ENCODE results near the gene PPIL1.

Gene PPIL1

DNA sequence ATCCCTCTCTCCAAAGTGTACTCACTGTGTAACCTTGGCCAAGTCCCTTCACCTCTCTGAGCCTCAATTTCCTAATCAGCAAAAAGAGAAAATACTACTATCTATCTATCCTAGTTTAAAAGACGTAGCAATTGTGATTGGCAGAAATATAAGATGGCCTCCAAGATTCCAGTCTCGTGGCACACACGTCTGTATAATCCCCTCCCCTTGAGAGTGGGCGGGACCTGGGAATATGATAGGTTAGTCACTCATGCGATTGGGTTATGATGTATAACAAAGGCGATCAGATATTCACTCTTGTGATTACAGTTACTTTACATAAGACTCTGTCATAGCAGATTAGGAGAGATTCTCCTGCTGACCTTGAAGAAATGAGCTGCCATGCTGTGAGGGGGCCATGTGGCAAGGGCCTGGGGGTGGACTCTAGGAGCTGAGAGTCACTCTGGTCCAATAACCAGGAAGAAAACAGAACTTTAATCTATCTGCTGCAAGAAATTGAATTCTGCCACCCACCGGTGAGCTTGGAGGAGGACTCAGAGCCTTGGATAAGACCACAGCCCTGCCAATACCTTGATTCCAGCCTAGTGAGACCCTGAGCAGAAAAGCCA is 41.3 kb downstream of the PPIL1 start:
- no peak for DNase-seq

DNA sequence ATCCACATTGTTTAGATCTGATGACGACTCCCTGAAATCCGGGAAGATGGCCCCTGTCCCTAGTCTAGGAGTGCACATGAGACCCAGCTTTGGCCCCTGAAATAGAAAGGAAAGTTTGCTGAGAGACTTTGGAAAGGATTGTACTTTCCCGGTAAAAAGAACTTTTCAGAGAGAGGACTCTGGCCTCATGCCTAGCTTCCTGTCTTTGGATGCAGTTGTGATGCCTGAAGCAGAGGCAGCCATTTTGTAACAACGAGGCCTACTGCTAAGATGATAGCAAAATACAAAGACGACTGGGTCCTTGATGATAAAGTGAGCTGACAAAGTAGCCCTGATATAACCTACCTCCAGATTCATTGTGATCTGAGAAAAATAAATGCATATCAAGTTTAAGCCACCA is 42.3 kb downstream of the PPIL1 start:
- no peak for DNase-seq

DNA sequence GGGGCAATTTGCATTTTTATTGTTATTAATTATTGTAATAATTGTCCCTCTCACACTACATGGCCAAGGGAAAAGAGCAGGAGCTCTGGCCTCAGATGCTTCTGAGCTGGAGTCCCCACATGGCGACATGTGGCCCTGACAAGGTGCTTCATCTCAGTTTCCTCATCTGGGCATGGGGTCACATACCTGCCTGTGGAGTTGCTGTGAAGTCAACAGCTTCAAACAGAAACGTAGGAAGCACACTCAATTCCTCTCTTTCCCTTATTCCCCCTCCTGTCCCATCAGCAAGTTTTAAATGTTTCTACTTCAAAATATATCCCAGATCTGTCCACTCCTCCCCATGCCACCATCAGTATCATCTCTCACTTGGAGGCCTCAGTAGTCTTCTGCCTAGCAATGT is 44.0 kb downstream of the PPIL1 start:
- no peak for DNase-seq

DNA sequence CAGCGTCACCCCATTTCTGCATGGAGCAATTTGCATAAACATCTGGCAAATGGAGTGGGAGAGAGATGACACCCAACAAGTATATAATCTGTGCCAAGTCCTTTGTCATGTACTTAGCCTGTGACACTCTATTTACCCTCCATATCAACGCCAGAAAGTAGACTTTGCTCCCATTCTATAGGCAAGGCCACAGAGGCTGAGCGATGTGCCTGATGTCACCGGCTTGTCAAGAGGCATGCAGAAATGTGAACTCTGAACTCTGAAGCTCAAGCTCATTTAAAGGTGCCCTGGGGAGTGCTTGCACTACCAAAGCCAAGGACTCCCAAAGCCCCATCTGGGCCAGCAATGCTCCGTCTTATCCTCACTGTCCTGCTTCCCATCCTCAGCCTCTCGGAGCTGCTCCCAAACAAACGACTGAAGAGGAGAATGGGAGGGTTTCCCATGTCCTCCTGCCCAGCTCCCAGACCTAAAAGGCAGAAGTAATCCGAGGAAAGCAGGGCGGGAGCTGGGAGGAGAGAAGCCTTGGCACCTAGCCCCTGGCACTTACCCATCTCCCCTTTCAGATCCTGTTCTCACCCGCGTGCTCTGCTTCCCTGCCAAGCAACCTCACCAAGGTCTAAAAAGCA is 44.6 kb downstream of the PPIL1 start:
- DNase-seq: no peak

DNA sequence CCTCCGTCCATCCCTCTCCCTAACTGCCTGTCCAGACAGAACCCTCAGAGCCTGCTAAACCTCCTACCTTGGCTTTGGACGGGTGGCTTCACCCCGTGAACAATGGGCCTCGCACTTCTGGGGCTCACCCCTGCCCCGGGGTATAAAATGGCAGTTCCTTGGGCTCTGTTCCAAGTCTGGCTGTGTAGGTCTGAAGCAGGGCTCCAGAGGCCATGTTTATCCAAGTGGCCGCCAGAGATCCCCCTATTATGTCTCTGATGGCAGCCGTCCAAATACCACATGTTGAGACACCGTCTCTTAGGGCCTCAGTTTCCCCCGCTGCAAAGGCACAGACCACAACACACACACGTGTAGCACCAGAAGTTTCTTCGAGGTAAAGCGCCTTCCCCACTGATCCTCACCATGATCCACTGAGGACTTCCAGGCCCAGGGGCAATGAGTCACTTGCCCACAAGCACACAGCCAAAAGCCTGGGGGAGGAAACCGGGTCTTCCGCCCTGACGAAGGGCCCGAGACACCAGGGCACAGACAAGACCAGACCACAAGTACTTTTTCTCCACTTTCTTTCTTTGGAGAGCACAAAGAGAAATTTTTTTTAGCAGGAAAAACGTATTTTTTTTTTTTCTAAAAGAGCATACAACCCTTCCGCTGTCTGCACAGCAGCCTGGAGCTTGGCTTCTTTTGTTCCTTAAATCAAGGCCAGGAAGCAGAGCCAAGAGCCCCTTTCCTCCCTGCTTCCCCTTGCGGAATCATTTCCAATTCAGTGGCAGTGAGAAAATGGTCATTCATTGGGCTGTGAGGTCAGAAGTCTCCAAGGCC is 47.1 kb downstream of the PPIL1 start:
- peak; percentile 16 for DNase-seq

DNA sequence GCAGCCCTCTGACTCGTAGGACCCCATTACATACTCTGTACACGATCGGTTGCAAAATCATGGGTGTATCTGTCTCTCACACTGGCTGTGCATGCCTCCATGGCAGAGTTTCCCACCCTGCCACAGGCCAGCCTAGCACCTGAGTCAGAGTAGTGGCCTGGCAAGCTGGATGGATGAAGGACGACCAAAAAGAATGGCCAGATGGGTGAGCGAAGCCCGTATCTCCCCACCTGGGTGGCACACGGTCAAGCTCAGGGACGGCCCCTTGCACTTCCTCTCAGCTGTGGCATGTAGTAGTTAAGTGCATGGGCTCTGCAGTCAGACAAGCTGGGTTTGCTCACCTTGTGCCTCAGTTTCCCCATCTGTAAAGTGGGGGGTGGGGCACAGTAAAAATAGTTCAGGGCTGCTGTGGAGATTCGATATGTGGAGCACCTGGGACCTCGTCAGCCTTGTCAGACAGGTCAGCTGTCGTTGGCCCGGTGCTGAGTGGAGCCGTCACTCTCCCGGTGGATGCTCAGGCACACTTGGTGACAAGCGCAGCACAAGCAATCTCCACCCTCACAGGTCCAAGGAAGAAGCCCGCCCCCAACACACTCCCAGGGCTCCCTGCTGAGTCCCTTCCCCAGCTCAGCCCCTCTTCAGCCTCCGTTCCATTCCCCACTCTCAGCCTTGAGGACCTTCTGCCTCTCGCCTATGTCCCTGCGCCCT is 47.9 kb downstream of the PPIL1 start:
- DNase-seq: no peak

DNA sequence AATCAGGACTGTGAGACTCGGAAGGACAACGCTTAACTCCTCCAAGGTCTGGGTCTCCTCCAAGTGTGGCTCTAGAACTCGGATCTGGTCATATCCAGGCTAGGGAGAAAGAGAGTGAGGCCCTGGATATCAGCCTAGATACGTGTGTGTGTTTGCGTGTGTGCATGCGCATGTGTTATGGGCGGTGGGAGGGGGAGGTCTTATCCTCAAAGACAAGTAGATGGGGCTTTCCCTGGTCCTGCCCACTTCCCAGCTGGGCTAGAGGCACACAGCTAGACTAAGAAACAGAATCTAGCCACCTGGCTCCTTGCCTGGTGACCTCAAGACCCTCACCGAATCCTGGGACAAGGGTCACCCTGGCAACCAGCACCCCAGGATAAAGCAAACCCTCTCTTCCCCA is 48.6 kb downstream of the PPIL1 start:
- no peak for DNase-seq

DNA sequence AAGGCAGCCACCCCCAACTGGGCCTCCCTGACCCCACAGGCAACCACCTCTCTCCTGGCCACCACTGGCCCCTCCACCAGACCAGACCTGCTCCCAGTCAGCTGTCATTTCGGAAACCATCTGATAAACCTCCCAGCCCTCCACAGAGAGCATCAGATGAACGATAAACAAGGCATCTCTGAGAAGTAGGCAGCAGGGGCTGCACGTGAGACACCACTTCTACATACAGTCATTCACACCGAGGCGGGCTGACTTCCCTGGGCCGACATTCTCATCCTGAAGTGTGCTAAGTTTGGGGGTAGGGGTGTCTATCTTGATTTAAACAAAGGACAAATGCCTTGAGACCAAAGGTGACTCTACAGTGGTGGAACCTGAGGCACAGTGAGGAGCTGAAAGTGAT is 49.2 kb downstream of the PPIL1 start:
- DNase-seq: no peak

DNA sequence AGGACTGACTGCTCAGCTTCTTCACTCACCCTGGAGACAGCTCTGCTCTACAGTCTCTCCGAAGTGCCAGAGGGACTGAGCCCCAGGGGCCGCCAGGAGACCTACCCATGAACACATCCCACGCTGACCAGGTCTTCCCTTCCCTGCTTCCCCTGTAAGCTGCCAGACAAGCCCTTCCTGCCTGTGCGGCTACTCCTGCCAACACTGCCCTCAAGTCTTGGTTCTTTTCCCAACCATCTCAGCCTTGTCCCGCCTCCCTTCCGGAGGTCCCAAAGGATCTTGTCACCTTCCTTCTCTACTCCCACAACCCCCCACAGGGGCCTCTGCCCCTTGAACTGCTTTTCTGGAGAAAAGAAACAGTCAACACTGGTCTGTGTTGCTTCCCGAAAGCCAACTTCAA is 50.4 kb downstream of the PPIL1 start:
- no peak for DNase-seq

DNA sequence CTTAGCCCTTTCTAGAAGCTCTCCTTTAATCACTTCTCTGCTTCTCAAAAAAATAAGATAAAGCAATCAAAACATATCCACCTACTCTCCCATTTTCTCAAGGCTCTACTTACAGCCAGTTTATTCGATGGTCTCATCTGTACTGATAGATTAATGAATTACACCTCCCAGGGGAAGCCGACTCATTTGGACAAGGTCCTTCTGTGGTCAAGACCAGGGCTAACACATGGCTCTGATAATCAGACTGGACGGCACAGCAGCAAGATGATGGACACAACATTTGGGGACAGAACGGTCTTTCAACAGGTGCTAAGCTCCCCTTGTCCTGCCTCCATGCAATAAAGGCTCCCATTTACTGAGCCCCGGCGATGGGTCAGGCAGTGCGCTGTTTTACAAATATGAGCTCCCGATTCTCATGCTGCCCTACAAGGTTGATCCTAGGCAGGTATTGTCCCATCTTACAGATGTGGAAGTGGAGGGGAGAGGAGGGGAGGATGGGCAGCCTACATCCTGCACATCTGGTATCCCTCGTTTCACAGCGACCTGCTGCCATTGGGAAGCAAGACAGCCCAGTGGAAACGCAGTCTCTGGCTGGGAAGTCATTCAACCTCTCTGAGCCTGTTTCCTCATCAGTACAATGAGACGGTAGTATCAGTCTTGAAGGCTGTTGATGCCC is 51.0 kb downstream of the PPIL1 start:
- DNase-seq: no peak

DNA sequence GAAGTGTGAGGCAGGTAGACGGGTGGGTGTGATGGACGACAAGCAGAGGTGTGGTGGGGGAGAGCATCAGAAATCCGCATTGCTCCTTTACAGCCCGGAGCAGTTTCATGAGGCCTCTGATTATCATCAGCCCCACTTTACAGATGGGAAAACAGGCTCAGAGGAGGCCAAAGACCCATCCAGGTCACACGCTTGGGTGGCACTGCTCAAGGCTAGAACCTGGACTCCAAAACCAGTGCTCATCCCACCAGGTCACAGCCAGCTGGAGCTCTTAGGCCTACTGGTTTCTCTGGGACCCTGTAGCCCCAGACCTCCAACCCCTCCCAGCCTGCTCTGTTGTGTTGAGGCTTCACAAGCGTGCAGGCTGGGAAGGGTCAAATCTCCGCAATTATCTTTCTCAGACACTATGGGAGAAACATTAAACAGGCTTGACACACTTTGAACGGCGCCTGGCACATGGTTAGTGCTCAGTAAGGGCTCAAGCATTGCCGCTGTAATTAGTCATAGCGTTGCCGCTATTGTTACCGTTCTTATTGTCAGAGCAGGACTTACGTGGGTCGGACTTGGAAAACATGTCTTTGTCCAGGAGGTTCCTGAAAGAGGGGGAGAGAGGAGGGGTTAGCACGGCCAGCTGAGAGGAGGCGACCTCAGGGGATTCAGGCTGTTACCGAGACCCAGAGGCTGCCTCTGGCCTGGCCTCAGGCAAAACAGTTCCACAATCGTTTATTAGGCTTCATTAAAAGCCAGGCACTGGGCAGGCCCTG is 51.9 kb downstream of the PPIL1 start:
- DNase-seq: no peak

DNA sequence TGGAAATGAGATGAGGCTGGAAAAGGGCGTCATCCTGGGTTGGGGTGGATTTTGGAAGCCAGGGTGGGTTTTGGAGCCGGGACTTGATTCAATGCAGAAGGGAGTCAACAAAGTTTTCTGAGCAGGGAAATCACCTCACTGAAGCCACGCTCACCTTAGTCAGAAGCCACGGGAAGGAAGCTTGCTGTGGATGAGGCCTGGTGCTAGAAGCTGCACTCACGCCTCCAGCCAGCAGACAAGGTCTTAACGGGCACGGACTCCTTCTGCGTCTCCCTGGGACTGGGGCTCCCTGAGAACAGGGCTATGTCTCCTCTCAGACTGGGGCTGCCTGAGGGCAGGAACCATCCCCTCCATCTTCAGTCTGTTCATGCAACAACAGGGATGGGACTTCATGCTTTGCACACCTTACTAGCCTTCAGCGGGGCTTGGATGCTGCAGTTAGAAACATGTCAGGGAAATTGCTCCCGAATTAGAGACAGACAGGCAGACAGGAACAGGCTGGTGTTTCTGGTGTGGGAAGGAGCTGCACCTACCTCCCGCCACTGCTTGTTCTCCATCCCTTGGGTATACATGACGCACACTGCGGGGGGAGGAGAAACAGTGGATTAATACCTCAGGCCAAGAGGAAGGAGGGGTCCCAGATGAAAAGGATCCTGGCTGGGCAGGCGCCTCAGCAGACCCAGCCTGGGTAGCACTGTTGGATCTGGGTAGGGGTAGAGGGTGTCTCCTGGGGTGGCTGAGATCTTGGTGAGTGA is 52.8 kb downstream of the PPIL1 start:
- DNase-seq: no peak

DNA sequence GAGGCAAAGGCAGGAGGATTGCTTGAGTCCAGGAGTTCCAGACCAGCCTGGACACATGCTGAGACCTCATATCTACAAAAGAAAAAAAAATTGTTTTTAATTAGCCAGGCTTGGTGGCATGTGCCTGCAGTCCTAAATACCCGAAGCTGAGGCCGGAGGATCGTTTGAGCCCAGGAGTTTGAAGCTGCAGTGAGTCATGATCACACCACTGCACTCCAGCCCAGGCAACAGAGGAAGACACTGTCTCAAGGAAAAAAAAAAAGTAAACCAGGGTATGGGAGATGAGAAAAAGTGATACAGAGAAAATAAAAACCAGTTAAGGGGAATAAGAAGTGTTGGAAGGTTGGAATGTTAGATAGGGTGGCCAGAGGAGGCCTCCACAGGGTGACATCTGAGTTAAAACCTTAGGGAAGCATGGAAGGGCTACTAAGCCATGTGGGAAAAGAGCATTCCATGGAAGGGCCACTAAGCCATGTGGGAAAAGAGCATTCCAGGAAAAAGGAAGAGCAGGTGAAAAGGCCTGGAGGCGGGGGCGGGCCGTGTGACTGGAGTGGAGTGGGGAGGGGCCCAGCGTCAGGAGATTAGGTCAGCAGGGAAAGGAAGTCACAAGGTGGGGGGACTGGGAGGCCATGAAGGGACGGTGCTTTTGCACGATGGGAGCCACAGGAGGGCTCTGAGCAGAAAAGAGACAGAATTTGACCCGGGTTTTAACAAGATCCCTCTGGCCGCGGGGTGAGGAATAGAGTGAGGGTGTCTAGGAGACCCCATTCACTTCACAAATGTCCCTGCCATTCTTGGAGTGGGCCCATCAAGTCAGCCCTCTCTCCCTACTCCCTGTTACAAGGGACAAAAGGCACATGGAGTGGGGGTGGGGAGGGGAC is 53.7 kb downstream of the PPIL1 start:
- no peak for DNase-seq

DNA sequence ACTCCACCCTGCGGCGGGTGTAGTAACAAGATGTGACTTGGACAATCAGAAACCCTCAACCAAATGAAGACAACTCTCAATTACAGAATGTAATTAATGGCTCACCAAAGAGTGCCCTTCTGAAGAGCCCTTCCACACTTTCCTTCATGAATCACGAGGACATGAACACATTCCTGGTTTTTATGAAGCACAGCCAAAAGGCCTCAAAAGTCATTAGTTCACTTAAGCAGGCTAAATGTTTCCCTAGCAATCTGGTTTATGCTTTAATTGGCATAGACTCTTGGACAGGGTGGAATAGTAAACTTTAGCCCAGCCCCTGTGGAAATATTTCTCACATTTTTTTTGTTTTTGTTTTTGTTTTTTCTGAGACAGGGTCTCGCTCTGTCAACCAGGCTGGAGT is 55.8 kb downstream of the PPIL1 start:
- DNase-seq: no peak

DNA sequence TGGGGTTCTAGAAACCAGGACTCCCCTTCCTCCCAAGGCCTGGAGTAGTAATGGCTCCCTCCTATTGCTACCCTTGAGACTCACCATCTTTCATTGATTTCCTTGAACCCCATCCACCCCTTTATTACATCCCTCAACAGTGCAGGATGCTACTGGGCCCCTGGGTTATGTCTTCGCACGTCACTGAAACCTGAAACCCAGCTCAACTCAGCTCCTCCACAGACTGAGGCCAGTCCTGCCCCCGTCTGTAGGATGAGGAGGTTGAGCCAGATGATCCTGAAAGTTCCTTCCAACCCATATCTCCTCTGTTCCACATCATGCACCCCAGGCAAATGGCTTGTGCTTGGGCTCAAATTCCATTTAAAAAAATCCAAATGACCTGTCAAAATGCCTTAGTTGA is 56.8 kb downstream of the PPIL1 start:
- no peak for DNase-seq

DNA sequence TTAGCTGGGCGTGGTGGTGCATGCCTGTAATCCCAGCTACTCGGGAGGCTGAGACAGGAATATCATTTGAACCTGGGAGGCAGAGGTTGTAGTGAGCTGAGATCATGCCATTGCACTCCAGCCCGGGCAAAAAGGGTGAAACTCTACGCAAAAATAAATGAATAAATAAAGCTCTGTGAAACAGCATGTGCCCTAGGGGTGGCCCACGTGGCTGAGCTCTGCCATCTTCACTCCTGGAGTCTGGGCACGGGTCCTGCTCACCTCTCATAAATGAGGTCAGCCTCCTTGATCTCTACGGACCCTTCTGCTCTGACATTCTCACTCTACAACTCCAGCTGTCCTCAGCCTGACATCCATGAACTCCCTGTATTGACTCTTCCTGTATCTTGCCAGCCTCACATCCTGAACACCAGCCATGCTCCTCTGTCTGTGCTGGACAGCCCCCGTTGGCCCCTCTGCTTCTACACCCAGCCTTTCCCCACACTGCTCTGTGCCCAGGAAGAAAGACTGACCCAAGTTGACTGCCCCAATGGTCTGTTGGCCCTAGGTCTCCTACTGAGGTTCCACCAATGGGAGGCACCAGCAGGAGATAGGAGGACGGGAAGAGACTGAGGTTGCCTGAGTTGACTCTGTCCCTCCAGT is 57.3 kb downstream of the PPIL1 start:
- no peak for DNase-seq

DNA sequence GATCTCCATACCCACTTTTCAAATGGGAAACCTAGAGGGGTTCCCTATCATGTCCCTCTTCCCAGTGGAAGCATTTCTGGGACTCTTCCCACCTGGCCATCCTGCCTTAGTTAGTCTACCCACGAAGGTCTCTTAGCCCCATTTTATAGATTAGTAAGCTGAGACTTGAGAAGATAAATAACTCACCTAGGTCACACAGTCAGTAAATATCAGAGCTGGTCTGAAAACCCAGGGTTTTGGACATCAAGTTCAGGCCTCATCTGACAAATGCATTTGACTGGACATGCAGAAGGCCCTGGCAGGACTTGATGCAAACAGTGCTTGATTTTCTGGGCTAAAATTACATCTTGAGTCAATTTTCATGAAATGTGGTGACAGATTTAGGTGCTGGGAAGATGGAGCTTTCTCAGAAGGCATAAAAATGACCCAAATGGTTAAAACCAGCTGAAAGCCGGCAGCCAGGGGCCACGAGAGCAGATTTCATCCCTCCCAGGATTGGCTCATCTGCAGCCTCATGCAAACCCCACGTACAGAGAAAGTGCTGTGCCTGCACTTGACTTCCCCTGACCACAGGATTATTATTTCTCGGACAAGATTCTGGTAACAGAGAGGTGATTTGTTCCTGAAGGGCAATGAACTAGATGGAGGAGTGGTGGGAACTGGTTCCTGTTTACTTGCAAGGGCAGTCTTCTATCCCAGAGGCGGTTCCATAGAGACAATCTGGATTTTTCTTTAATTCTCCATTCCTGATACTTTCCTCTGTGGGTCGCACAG is 58.5 kb downstream of the PPIL1 start:
- DNase-seq: no peak

DNA sequence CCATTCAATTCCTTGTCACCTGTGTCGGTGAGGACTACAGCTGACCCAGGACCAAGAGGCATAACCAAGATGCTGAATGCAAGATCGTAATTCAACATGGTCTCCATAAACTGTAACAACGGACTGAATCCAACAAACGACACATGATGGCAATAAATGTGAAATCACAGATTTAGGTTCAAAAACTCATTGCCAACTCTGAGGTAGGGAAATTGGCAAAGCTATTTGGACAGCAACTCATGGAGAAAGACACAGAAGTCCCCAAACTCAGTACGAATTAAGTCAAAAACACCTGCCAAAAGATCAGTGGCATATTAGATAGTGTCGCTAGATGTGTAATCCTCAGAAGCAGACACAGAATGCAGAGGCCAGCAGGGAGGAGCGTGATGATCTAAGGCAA is 60.4 kb downstream of the PPIL1 start:
- DNase-seq: no peak

DNA sequence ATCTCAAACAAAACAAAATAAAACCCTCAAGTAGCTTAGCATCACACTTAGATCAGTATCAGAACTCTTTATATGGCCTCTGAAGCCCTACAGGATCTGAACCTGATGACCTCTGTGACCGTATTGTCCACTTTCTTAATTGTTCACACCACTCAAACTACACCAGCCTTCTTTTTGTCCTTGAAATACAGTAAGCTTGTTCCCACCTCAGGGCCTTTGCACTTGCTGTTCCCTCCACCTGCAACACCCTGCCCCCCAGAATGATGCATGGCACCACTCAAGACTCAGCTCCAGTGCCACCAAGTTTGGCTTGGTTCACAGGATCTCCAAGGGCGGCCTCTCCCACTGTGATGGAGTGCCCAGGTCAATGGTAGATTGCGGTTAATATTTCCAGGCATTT is 61.1 kb downstream of the PPIL1 start:
- no peak for DNase-seq

Measured in activated gamma-delta T cell treated with Interleukin-2 at 50 U/mL for 16 hours (primary cell).